Measurements from ENCODE around the gene EHD2.
"Not testable (repeated sequence)": the region's sequence is repeated elsewhere in the genome, so short reads cannot be mapped to it uniquely, and the experiment has no call there.

Gene EHD2

GRCh38 chr19:47718415-47719046 is 5.3 kb downstream of the EHD2 start:
- DNase-seq = not testable (repeated sequence)

- no peak for DNase-seq
Observed at GRCh38 chr19:47719047-47719859, 6.0 kb downstream of the EHD2 start.

GRCh38 chr19:47720669-47721422 is 7.6 kb downstream of the EHD2 start:
- DNase-seq = no peak

- DNase-seq = peak; percentile 78
Observed at GRCh38 chr19:47723581-47723940, 10.3 kb downstream of the EHD2 start.

GRCh38 chr19:47725759-47726401 is 12.7 kb downstream of the EHD2 start:
- no peak for DNase-seq

- DNase-seq = peak; percentile 28
Observed at GRCh38 chr19:47726467-47726866, 13.2 kb downstream of the EHD2 start.

- not testable (repeated sequence) for DNase-seq
Observed at GRCh38 chr19:47728295-47728694, 15.1 kb downstream of the EHD2 start.

- no peak for DNase-seq
Observed at GRCh38 chr19:47729468-47729798, 16.2 kb downstream of the EHD2 start.

GRCh38 chr19:47729799-47730520 is 16.7 kb downstream of the EHD2 start:
- DNase-seq = peak; percentile 16

GRCh38 chr19:47730521-47730889 is 17.3 kb downstream of the EHD2 start:
- no peak for DNase-seq

GRCh38 chr19:47730910-47731309 is 17.7 kb downstream of the EHD2 start:
- DNase-seq = no peak

- no peak for DNase-seq
Observed at GRCh38 chr19:47735131-47735530, 21.9 kb downstream of the EHD2 start.

GRCh38 chr19:47740866-47741519 is 27.8 kb downstream of the EHD2 start:
- no peak for DNase-seq

GRCh38 chr19:47741544-47742140 is 28.4 kb downstream of the EHD2 start:
- DNase-seq = no peak

GRCh38 chr19:47742634-47743033 is 29.4 kb downstream of the EHD2 start:
- DNase-seq = no peak

GRCh38 chr19:47745010-47745901 is 32.0 kb downstream of the EHD2 start, which contains the start of gene NOP53:
Gene NOP53, plus strand, starts transcription at chr19:47745546. Its CDS starts 14 bp downstream, at chr19:47745560.
- DNase-seq = peak; percentile 97

- DNase-seq = not testable (repeated sequence)
Observed at GRCh38 chr19:47746129-47746528, 32.9 kb downstream of the EHD2 start.

- no peak for DNase-seq
Observed at GRCh38 chr19:47749326-47749725, 36.1 kb downstream of the EHD2 start.

GRCh38 chr19:47750752-47751151 is 37.5 kb downstream of the EHD2 start:
- DNase-seq = no peak

GRCh38 chr19:47752440-47753211 is 39.4 kb downstream of the EHD2 start:
- no peak for DNase-seq
